HL-60 (cell line): ENCODE measurements around the gene HPSE2.

ENCODE experiments used
- DNase-seq, 2 experiments: peaks; one replicate each; pipeline ENCODE4 v3.0.0-alpha.2; 2010 to 2020; ENCODE audit warnings: low read depth in 1 of 2, low spot score in 1 of 2
- H3K27ac ChIP-seq: fragments of 250-450 bp; sonication (Bioruptor Pico); replicated peaks from 2 replicates; pipeline ENCODE4 v1.5.1; 2020; ENCODE audit warnings: mild to moderate bottlenecking, moderate library complexity
- H3K27me3 ChIP-seq: fragments of 250-450 bp; sonication (Bioruptor Pico); 2 replicates; pipeline ENCODE4 v1.5.1; 2021; ENCODE audit warnings: mild to moderate bottlenecking, moderate library complexity; ENCODE audit not compliant: insufficient read depth, poor library complexity, severe bottlenecking
- H3K4me3 ChIP-seq: replicated peaks from 2 replicates; pipeline ENCODE4 v1.5.1; 2011; ENCODE audit warnings: mild to moderate bottlenecking, control low read depth, low read length; ENCODE audit not compliant: insufficient read depth
- CTCF ChIP-seq: IDR thresholded peaks from one replicate; pipeline ENCODE4 v1.5.1; 2011; ENCODE audit warnings: low read length, control low read depth, inconsistent platforms; ENCODE audit not compliant: insufficient read depth
- GABPA ChIP-seq: IDR thresholded peaks from 2 replicates; pipeline ENCODE4 v1.6.1; 2012; ENCODE audit warnings: low read depth
- POLR2AphosphoS5 ChIP-seq: IDR thresholded peaks from 2 replicates; pipeline ENCODE4 v1.6.1; 2012; ENCODE audit warnings: low read depth
- REST ChIP-seq: IDR thresholded peaks from 2 replicates; pipeline ENCODE4 v1.6.1; 2012; ENCODE audit warnings: low read depth; ENCODE audit not compliant: insufficient replicate concordance
- SPI1 ChIP-seq: IDR thresholded peaks from 2 replicates; pipeline ENCODE4 v1.6.1; 2012; ENCODE audit warnings: low read depth, mild to moderate bottlenecking, borderline replicate concordance

Gene HPSE2

GRCh38 chr10:98483658-98484057, 752.0 kb downstream of the HPSE2 start:
- Histone ChIP-seq H3K27ac (no peak overlapping the region), H3K4me3 (no peak overlapping the region), H3K27me3 (no peaks in the 10 kb centered on the region)
- no peak for DNase-seq
- TF ChIP-seq SPI1 (no peak), GABPA (no peak), REST (no peak), POLR2AphosphoS5 (no peak), CTCF (no peak)

- no peak for TF ChIP-seq SPI1
- no peak for TF ChIP-seq POLR2AphosphoS5
- TF ChIP-seq GABPA = no peak
- no peak for TF ChIP-seq REST
- TF ChIP-seq CTCF = no peak
- Histone ChIP-seq H3K27ac (no peak overlapping the region), H3K4me3 (no peak overlapping the region), H3K27me3 (no peaks in the 10 kb centered on the region)
- no peak for DNase-seq
These were observed 753.6 kb downstream of the HPSE2 start for GRCh38 chr10:98482096-98482495.

- H3K27me3 ChIP-seq = no peaks in the 10 kb centered on the region
- H3K4me3 ChIP-seq = no peak overlapping the region
- H3K27ac ChIP-seq = no peak overlapping the region
- TF ChIP-seq CTCF (no peak), GABPA (no peak), REST (no peak), SPI1 (no peak), POLR2AphosphoS5 (no peak)
- no peak for DNase-seq
These were observed 754.2 kb downstream of the HPSE2 start for GRCh38 chr10:98481404-98481945.
